ENCODE measurements around the gene FARS2.

Gene FARS2

GRCh38 chr6:5403609-5404008, 142.3 kb downstream of the FARS2 start:
- H3K36me3 ChIP-seq (ENCODE audit: control insufficient read depth, insufficient read depth, low read length): no peaks in the 10 kb centered on the region
- H3K27ac ChIP-seq (ENCODE audit: insufficient read depth, low read depth, low read length, poor library complexity, severe bottlenecking): no peak overlapping the region
- peaks cover 5% of the 10 kb centered on the region for H3K4me1 ChIP-seq (ENCODE audit: control insufficient read depth, insufficient read depth, low read length)
- H3K9me3 ChIP-seq (ENCODE audit: control insufficient read depth, low read length): no peaks in the 10 kb centered on the region
- H3K27me3 ChIP-seq (ENCODE audit: control insufficient read depth, insufficient read depth, low read length, poor library complexity, severe bottlenecking): no peaks in the 10 kb centered on the region
- no peak overlapping the region for H3K4me3 ChIP-seq (ENCODE audit: insufficient read depth, low read depth, low read length)

- H3K9me3 ChIP-seq (ENCODE audit: control insufficient read depth, low read length): no peaks in the 10 kb centered on the region
- H3K36me3 ChIP-seq (ENCODE audit: control insufficient read depth, insufficient read depth, low read length): no peaks in the 10 kb centered on the region
- H3K27me3 ChIP-seq (ENCODE audit: control insufficient read depth, insufficient read depth, low read length, poor library complexity, severe bottlenecking): no peaks in the 10 kb centered on the region
- peaks cover 5% of the 10 kb centered on the region for H3K4me1 ChIP-seq (ENCODE audit: control insufficient read depth, insufficient read depth, low read length)
- no peak overlapping the region for H3K27ac ChIP-seq (ENCODE audit: insufficient read depth, low read depth, low read length, poor library complexity, severe bottlenecking)
- H3K4me3 ChIP-seq (ENCODE audit: insufficient read depth, low read depth, low read length): no peak overlapping the region
- WGBS, 2 experiments: 93 to 95% methylated on average over 3 of the region's 4 CpGs
These were observed 144.7 kb downstream of the FARS2 start for GRCh38 chr6:5405976-5406375.

- Histone ChIP-seq H3K27me3 (ENCODE audit: control insufficient read depth, insufficient read depth, low read length, poor library complexity, severe bottlenecking) (no peaks in the 10 kb centered on the region), H3K9me3 (ENCODE audit: control insufficient read depth, low read length) (no peaks in the 10 kb centered on the region), H3K27ac (ENCODE audit: insufficient read depth, low read depth, low read length, poor library complexity, severe bottlenecking) (no peak overlapping the region), H3K4me1 (ENCODE audit: control insufficient read depth, insufficient read depth, low read length) (peaks cover 6% of the 10 kb centered on the region), H3K4me3 (ENCODE audit: insufficient read depth, low read depth, low read length) (no peak overlapping the region), H3K36me3 (ENCODE audit: control insufficient read depth, insufficient read depth, low read length) (no peaks in the 10 kb centered on the region)
These were observed 150.1 kb downstream of the FARS2 start for GRCh38 chr6:5411414-5411813.

- WGBS, 2 experiments: 3 to 4% methylated on average over 5 of the region's 5 CpGs
- H3K4me3 ChIP-seq (ENCODE audit: insufficient read depth, low read depth, low read length): no peak overlapping the region
- no peaks in the 10 kb centered on the region for H3K36me3 ChIP-seq (ENCODE audit: control insufficient read depth, insufficient read depth, low read length)
- no peaks in the 10 kb centered on the region for H3K9me3 ChIP-seq (ENCODE audit: control insufficient read depth, low read length)
- H3K27me3 ChIP-seq (ENCODE audit: control insufficient read depth, insufficient read depth, low read length, poor library complexity, severe bottlenecking): no peaks in the 10 kb centered on the region
- peaks cover 6% of the 10 kb centered on the region for H3K4me1 ChIP-seq (ENCODE audit: control insufficient read depth, insufficient read depth, low read length)
- H3K27ac ChIP-seq (ENCODE audit: insufficient read depth, low read depth, low read length, poor library complexity, severe bottlenecking): no peak overlapping the region
These were observed 150.7 kb downstream of the FARS2 start for GRCh38 chr6:5412017-5412416.

- Histone ChIP-seq H3K4me3 (ENCODE audit: insufficient read depth, low read depth, low read length) (no peak overlapping the region), H3K4me1 (ENCODE audit: control insufficient read depth, insufficient read depth, low read length) (peaks cover 6% of the 10 kb centered on the region), H3K27ac (ENCODE audit: insufficient read depth, low read depth, low read length, poor library complexity, severe bottlenecking) (no peak overlapping the region), H3K9me3 (ENCODE audit: control insufficient read depth, low read length) (no peaks in the 10 kb centered on the region), H3K27me3 (ENCODE audit: control insufficient read depth, insufficient read depth, low read length, poor library complexity, severe bottlenecking) (no peaks in the 10 kb centered on the region), H3K36me3 (ENCODE audit: control insufficient read depth, insufficient read depth, low read length) (no peaks in the 10 kb centered on the region)
- 93 to 94% methylated on average over 7 of the region's 7 CpGs for WGBS, 2 experiments
These were observed 151.3 kb downstream of the FARS2 start for GRCh38 chr6:5412663-5413062.

GRCh38 chr6:5416250-5416649, 154.9 kb downstream of the FARS2 start:
- Histone ChIP-seq H3K9me3 (ENCODE audit: control insufficient read depth, low read length) (no peaks in the 10 kb centered on the region), H3K4me1 (ENCODE audit: control insufficient read depth, insufficient read depth, low read length) (peaks cover 3% of the 10 kb centered on the region), H3K36me3 (ENCODE audit: control insufficient read depth, insufficient read depth, low read length) (no peaks in the 10 kb centered on the region), H3K4me3 (ENCODE audit: insufficient read depth, low read depth, low read length) (no peak overlapping the region), H3K27me3 (ENCODE audit: control insufficient read depth, insufficient read depth, low read length, poor library complexity, severe bottlenecking) (no peaks in the 10 kb centered on the region), H3K27ac (ENCODE audit: insufficient read depth, low read depth, low read length, poor library complexity, severe bottlenecking) (no peak overlapping the region)
- WGBS, 2 experiments: 94 to 97% methylated on average over 3 to 4 of the region's 4 CpGs

GRCh38 chr6:5422321-5422915, 161.1 kb downstream of the FARS2 start:
- Histone ChIP-seq H3K36me3 (ENCODE audit: control insufficient read depth, insufficient read depth, low read length) (no peaks in the 10 kb centered on the region), H3K4me3 (ENCODE audit: insufficient read depth, low read depth, low read length) (no peak overlapping the region), H3K4me1 (ENCODE audit: control insufficient read depth, insufficient read depth, low read length) (peaks cover 9% of the 10 kb centered on the region), H3K27me3 (ENCODE audit: control insufficient read depth, insufficient read depth, low read length, poor library complexity, severe bottlenecking) (no peaks in the 10 kb centered on the region), H3K9me3 (ENCODE audit: control insufficient read depth, low read length) (no peaks in the 10 kb centered on the region), H3K27ac (ENCODE audit: insufficient read depth, low read depth, low read length, poor library complexity, severe bottlenecking) (no peak overlapping the region)
- WGBS, 2 experiments: 75 to 83% methylated on average over 5 of the region's 5 CpGs

GRCh38 chr6:5423251-5423650, 161.9 kb downstream of the FARS2 start:
- no peak overlapping the region for H3K4me3 ChIP-seq (ENCODE audit: insufficient read depth, low read depth, low read length)
- H3K27me3 ChIP-seq (ENCODE audit: control insufficient read depth, insufficient read depth, low read length, poor library complexity, severe bottlenecking): no peaks in the 10 kb centered on the region
- whole genome bisulfite sequencing, 2 experiments: 91 to 98% methylated on average over 4 of the region's 4 CpGs
- no peaks in the 10 kb centered on the region for H3K9me3 ChIP-seq (ENCODE audit: control insufficient read depth, low read length)
- H3K27ac ChIP-seq (ENCODE audit: insufficient read depth, low read depth, low read length, poor library complexity, severe bottlenecking): no peak overlapping the region
- no peaks in the 10 kb centered on the region for H3K36me3 ChIP-seq (ENCODE audit: control insufficient read depth, insufficient read depth, low read length)
- peaks cover 9% of the 10 kb centered on the region for H3K4me1 ChIP-seq (ENCODE audit: control insufficient read depth, insufficient read depth, low read length)

- peaks cover 9% of the 10 kb centered on the region for H3K4me1 ChIP-seq (ENCODE audit: control insufficient read depth, insufficient read depth, low read length)
- no peak overlapping the region for H3K4me3 ChIP-seq (ENCODE audit: insufficient read depth, low read depth, low read length)
- WGBS, 2 experiments: 96 to 97% methylated on average over 6 of the region's 6 CpGs
- no peak overlapping the region for H3K27ac ChIP-seq (ENCODE audit: insufficient read depth, low read depth, low read length, poor library complexity, severe bottlenecking)
- H3K36me3 ChIP-seq (ENCODE audit: control insufficient read depth, insufficient read depth, low read length): no peaks in the 10 kb centered on the region
- H3K27me3 ChIP-seq (ENCODE audit: control insufficient read depth, insufficient read depth, low read length, poor library complexity, severe bottlenecking): no peaks in the 10 kb centered on the region
- H3K9me3 ChIP-seq (ENCODE audit: control insufficient read depth, low read length): no peaks in the 10 kb centered on the region
These were observed 163.4 kb downstream of the FARS2 start for GRCh38 chr6:5424726-5425125.

- Histone ChIP-seq H3K27me3 (ENCODE audit: control insufficient read depth, insufficient read depth, low read length, poor library complexity, severe bottlenecking) (no peaks in the 10 kb centered on the region), H3K4me1 (ENCODE audit: control insufficient read depth, insufficient read depth, low read length) (peaks cover 9% of the 10 kb centered on the region), H3K9me3 (ENCODE audit: control insufficient read depth, low read length) (no peaks in the 10 kb centered on the region), H3K27ac (ENCODE audit: insufficient read depth, low read depth, low read length, poor library complexity, severe bottlenecking) (no peak overlapping the region), H3K4me3 (ENCODE audit: insufficient read depth, low read depth, low read length) (no peak overlapping the region), H3K36me3 (ENCODE audit: control insufficient read depth, insufficient read depth, low read length) (no peaks in the 10 kb centered on the region)
- 85 to 89% methylated on average over 7 of the region's 7 CpGs for WGBS, 2 experiments
These were observed 164.0 kb downstream of the FARS2 start for GRCh38 chr6:5425267-5425666.

- Histone ChIP-seq H3K4me1 (ENCODE audit: control insufficient read depth, insufficient read depth, low read length) (peaks cover 9% of the 10 kb centered on the region), H3K27me3 (ENCODE audit: control insufficient read depth, insufficient read depth, low read length, poor library complexity, severe bottlenecking) (no peaks in the 10 kb centered on the region), H3K36me3 (ENCODE audit: control insufficient read depth, insufficient read depth, low read length) (no peaks in the 10 kb centered on the region), H3K9me3 (ENCODE audit: control insufficient read depth, low read length) (no peaks in the 10 kb centered on the region), H3K27ac (ENCODE audit: insufficient read depth, low read depth, low read length, poor library complexity, severe bottlenecking) (no peak overlapping the region), H3K4me3 (ENCODE audit: insufficient read depth, low read depth, low read length) (no peak overlapping the region)
- WGBS, 2 experiments: 79 to 85% methylated on average over 3 to 4 of the region's 4 CpGs
These were observed 164.5 kb downstream of the FARS2 start for GRCh38 chr6:5425797-5426196.
